ENCODE data around the gene DNAH10.
A peak's percentile ranks its signal among the peaks of the same experiment; 100 is the strongest.
"Not testable (repeated sequence)": the region's sequence is repeated elsewhere in the genome, so short reads cannot be mapped to it uniquely, and the experiment has no call there.

DNAH10 gene

DNA sequence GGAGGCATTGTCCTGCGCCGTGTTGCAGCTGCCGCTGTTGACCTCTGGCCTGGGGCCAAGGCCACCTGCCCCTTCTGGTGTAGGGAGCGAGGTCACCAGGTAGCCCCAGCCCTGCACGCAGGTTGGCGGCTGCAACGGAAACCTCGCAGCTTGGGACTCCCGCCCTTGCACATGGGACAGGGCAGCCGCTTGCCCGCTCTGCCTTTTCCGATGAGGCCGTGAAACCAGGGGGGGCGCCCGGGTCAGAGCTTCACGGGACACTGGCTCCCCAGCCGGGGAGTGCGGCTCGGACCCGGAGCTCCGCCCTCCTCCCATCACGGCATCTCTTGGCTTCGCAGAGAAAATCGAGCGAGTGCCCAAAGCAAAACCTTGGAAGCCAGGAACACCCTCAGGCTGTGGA, 25.4 kb downstream of the DNAH10 start:
- peak overlapping the region; percentile 71 for H3K18ac ChIP-seq (ENCODE audit: low read length)
- no peak overlapping the region for H3K4me2 ChIP-seq (ENCODE audit: insufficient read depth, low read length, poor library complexity, severe bottlenecking)
- H3K4ac ChIP-seq (ENCODE audit: low read length) = no peak overlapping the region
- H3K27ac ChIP-seq (replicated peaks; ENCODE audit: low read length) = no peak overlapping the region
- H3K79me1 ChIP-seq (ENCODE audit: low read depth, low read length) = peaks cover 2% of the 10 kb centered on the region
- H2AFZ ChIP-seq (ENCODE audit: low read length) = no peak overlapping the region
- no peaks in the 10 kb centered on the region for H3K27me3 ChIP-seq (ENCODE audit: control insufficient read depth in 3 of 3, insufficient read depth in 3 of 3, low read depth in 1 of 3, low read length in 3 of 3)
- DNase-seq (ENCODE audit: low spot score) = no peak
- H2BK12ac ChIP-seq (ENCODE audit: low read length) = peak overlapping the region; percentile 64
- WGBS, 2 donors (ENCODE audit: extremely low coverage in 2 of 2, insufficient read length in 2 of 2, insufficient replicate concordance in 1 of 2) = no CpG with 5 or more reads among the region's 25 CpGs
- H4K8ac ChIP-seq (ENCODE audit: low read depth, low read length) = peak overlapping the region; percentile 27
- no peak overlapping the region for H2BK120ac ChIP-seq (ENCODE audit: low read depth, low read length)
- peak overlapping the region; percentile 43 for H2AK5ac ChIP-seq (ENCODE audit: low read depth, low read length)
- peak overlapping the region; percentile 94 for H4K91ac ChIP-seq (ENCODE audit: low read depth, low read length, poor library complexity)
- peak overlapping the region in 1 of 2 donors; percentile 64 for H3K4me3 ChIP-seq (ENCODE audit: low read length in 2 of 2)
- peak overlapping the region; percentile 83 for H3K23ac ChIP-seq (ENCODE audit: low read depth, low read length, poor library complexity)
- H3K9me3 ChIP-seq (replicated peaks in 1 of 2; ENCODE audit: control insufficient read depth in 2 of 2, insufficient read depth in 1 of 2, low read depth in 1 of 2, low read length in 2 of 2) = no peaks in the 10 kb centered on the region
- H2BK5ac ChIP-seq (ENCODE audit: low read length) = no peak overlapping the region
- no peak overlapping the region for H3K14ac ChIP-seq (ENCODE audit: low read length)
- H3K4me1 ChIP-seq (ENCODE audit: control insufficient read depth in 2 of 2, insufficient read depth in 1 of 2, low read depth in 1 of 2, low read length in 2 of 2) = no peaks in the 10 kb centered on the region
- no peaks in the 10 kb centered on the region for H3K36me3 ChIP-seq (replicated peaks in 1 of 2; ENCODE audit: control insufficient read depth in 2 of 2, insufficient read depth in 2 of 2, low read length in 2 of 2)
- no peak overlapping the region for H3K9ac ChIP-seq (ENCODE audit: low read depth, low read length, poor library complexity)
- peak overlapping the region; percentile 25 for H2BK15ac ChIP-seq (ENCODE audit: low read length)

DNA sequence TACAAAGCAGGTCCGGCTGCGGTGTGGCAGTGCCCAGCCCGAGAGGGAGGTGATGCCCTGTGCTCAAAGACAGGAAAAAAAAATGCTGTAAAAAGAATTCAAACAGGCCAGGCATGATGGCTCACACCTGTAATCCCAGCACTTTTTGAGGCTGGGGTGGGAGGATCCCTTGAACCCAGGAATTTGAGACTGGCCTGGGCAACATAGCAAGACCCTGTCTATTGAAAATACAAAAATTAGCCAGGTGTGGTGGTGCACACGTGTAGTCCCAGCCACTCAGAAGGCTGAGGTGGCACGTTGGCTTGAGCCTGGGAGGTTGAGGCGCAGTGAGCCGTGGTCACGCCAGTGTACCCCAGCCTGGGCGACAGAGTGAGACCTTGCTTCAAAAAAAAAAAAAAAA, 26.4 kb downstream of the DNAH10 start:
- H2BK5ac ChIP-seq (ENCODE audit: low read length) = no peak overlapping the region
- H3K9me3 ChIP-seq (replicated peaks in 1 of 2; ENCODE audit: control insufficient read depth in 2 of 2, insufficient read depth in 1 of 2, low read depth in 1 of 2, low read length in 2 of 2) = no peaks in the 10 kb centered on the region
- no peak overlapping the region for H2AK5ac ChIP-seq (ENCODE audit: low read depth, low read length)
- no peaks in the 10 kb centered on the region for H3K27me3 ChIP-seq (ENCODE audit: control insufficient read depth in 3 of 3, insufficient read depth in 3 of 3, low read depth in 1 of 3, low read length in 3 of 3)
- H3K36me3 ChIP-seq (replicated peaks in 1 of 2; ENCODE audit: control insufficient read depth in 2 of 2, insufficient read depth in 2 of 2, low read length in 2 of 2) = no peaks in the 10 kb centered on the region
- H3K4me3 ChIP-seq (ENCODE audit: low read length in 2 of 2) = no peak overlapping the region
- H3K79me1 ChIP-seq (ENCODE audit: low read depth, low read length) = peaks cover 2% of the 10 kb centered on the region
- no peak for DNase-seq (ENCODE audit: low spot score)
- no peak overlapping the region for H4K8ac ChIP-seq (ENCODE audit: low read depth, low read length)
- H3K4ac ChIP-seq (ENCODE audit: low read length) = no peak overlapping the region
- H3K9ac ChIP-seq (ENCODE audit: low read depth, low read length, poor library complexity) = no peak overlapping the region
- H2AFZ ChIP-seq (ENCODE audit: low read length) = no peak overlapping the region
- H3K27ac ChIP-seq (replicated peaks; ENCODE audit: low read length) = no peak overlapping the region
- no peaks in the 10 kb centered on the region for H3K4me1 ChIP-seq (ENCODE audit: control insufficient read depth in 2 of 2, insufficient read depth in 1 of 2, low read depth in 1 of 2, low read length in 2 of 2)
- no peak overlapping the region for H2BK12ac ChIP-seq (ENCODE audit: low read length)
- no peak overlapping the region for H4K91ac ChIP-seq (ENCODE audit: low read depth, low read length, poor library complexity)
- H3K14ac ChIP-seq (ENCODE audit: low read length) = no peak overlapping the region
- no CpG with 5 or more reads among the region's 9 CpGs for WGBS, 2 donors (ENCODE audit: extremely low coverage in 2 of 2, insufficient read length in 2 of 2, insufficient replicate concordance in 1 of 2)
- H2BK15ac ChIP-seq (ENCODE audit: low read length) = no peak overlapping the region
- no peak overlapping the region for H2BK120ac ChIP-seq (ENCODE audit: low read depth, low read length)
- no peak overlapping the region for H3K18ac ChIP-seq (ENCODE audit: low read length)
- H3K4me2 ChIP-seq (ENCODE audit: insufficient read depth, low read length, poor library complexity, severe bottlenecking) = no peak overlapping the region
- H3K23ac ChIP-seq (ENCODE audit: low read depth, low read length, poor library complexity) = no peak overlapping the region

DNA sequence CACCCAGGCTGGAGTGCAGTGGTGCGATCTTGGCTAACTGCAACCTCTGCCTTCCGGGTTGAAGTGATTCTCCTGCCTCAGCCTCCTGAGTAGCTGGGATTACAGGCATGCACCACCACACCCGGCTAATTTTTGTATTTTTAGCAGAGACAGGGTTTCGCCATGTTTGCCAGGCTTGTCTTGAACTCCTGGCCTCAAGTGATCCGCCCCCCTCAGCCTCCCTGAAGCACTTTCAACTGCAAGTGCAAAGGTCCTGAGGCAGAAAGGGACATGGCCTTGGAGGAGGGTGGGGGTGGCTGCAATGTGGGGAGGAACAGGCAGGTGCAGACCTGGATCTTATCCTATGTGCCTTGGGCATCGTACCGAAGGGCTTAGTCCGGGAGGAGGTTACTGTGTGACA, 27.3 kb downstream of the DNAH10 start:
- H3K27me3 ChIP-seq (ENCODE audit: control insufficient read depth in 3 of 3, insufficient read depth in 3 of 3, low read depth in 1 of 3, low read length in 3 of 3); H2AFZ ChIP-seq (ENCODE audit: low read length); H3K27ac ChIP-seq (replicated peaks; ENCODE audit: low read length); H3K4me2 ChIP-seq (ENCODE audit: insufficient read depth, low read length, poor library complexity, severe bottlenecking); H4K8ac ChIP-seq (ENCODE audit: low read depth, low read length); H2AK5ac ChIP-seq (ENCODE audit: low read depth, low read length); H2BK120ac ChIP-seq (ENCODE audit: low read depth, low read length); H3K4me1 ChIP-seq (ENCODE audit: control insufficient read depth in 2 of 2, insufficient read depth in 1 of 2, low read depth in 1 of 2, low read length in 2 of 2); H4K91ac ChIP-seq (ENCODE audit: low read depth, low read length, poor library complexity); H3K14ac ChIP-seq (ENCODE audit: low read length); H2BK15ac ChIP-seq (ENCODE audit: low read length); H3K79me1 ChIP-seq (ENCODE audit: low read depth, low read length); H3K23ac ChIP-seq (ENCODE audit: low read depth, low read length, poor library complexity); DNase-seq (ENCODE audit: low spot score); H3K18ac ChIP-seq (ENCODE audit: low read length); H2BK5ac ChIP-seq (ENCODE audit: low read length); H2BK12ac ChIP-seq (ENCODE audit: low read length); H3K9ac ChIP-seq (ENCODE audit: low read depth, low read length, poor library complexity); H3K36me3 ChIP-seq (replicated peaks in 1 of 2; ENCODE audit: control insufficient read depth in 2 of 2, insufficient read depth in 2 of 2, low read length in 2 of 2); H3K4me3 ChIP-seq (ENCODE audit: low read length in 2 of 2); H3K9me3 ChIP-seq (replicated peaks in 1 of 2; ENCODE audit: control insufficient read depth in 2 of 2, insufficient read depth in 1 of 2, low read depth in 1 of 2, low read length in 2 of 2); H3K4ac ChIP-seq (ENCODE audit: low read length): not testable (repeated sequence)
- no CpG with 5 or more reads among the region's 8 CpGs for WGBS, 2 donors (ENCODE audit: extremely low coverage in 2 of 2, insufficient read length in 2 of 2, insufficient replicate concordance in 1 of 2)

DNA sequence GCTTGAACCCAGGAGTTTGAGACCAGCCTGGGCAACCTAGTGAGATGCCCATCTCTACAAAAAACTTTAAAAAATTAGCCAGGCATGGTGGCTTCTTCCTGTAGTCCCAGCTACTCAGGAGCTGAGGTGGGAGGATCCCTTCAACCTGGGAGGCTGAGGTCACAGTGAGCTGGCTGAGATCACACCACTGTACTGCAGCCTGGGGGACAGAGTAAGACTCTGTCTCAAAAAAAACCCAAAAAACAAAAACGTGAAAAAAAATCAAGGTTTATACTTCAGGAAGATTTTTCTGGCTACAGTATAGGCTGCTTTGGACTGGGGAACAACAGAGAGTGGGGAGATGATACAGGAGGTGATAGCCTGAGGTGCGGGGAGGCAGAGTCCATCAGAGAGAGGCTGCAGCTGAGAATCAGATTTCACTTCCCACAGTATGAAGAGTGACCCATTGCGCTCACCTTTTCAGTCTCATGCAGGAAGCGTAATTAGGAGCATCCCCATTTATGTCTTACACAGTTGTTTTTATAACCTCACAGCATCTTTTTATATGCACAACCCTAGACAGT, 28.9 kb downstream of the DNAH10 start:
- H2BK12ac ChIP-seq (ENCODE audit: low read length) = no peak overlapping the region
- no peak overlapping the region for H2BK15ac ChIP-seq (ENCODE audit: low read length)
- no peak overlapping the region for H3K27ac ChIP-seq (replicated peaks; ENCODE audit: low read length)
- no peaks in the 10 kb centered on the region for H3K36me3 ChIP-seq (replicated peaks in 1 of 2; ENCODE audit: control insufficient read depth in 2 of 2, insufficient read depth in 2 of 2, low read length in 2 of 2)
- H3K14ac ChIP-seq (ENCODE audit: low read length) = no peak overlapping the region
- H3K79me1 ChIP-seq (ENCODE audit: low read depth, low read length) = peaks cover 2% of the 10 kb centered on the region
- no peak overlapping the region for H4K91ac ChIP-seq (ENCODE audit: low read depth, low read length, poor library complexity)
- no peaks in the 10 kb centered on the region for H3K4me1 ChIP-seq (ENCODE audit: control insufficient read depth in 2 of 2, insufficient read depth in 1 of 2, low read depth in 1 of 2, low read length in 2 of 2)
- no peak for DNase-seq (ENCODE audit: low spot score)
- H3K4ac ChIP-seq (ENCODE audit: low read length) = no peak overlapping the region
- H4K8ac ChIP-seq (ENCODE audit: low read depth, low read length) = no peak overlapping the region
- no peak overlapping the region for H2BK120ac ChIP-seq (ENCODE audit: low read depth, low read length)
- WGBS, 2 donors (ENCODE audit: extremely low coverage in 2 of 2, insufficient read length in 2 of 2, insufficient replicate concordance in 1 of 2) = no CpG with 5 or more reads among the region's 4 CpGs
- H2AK5ac ChIP-seq (ENCODE audit: low read depth, low read length) = no peak overlapping the region
- no peak overlapping the region for H3K4me3 ChIP-seq (ENCODE audit: low read length in 2 of 2)
- no peak overlapping the region for H3K9ac ChIP-seq (ENCODE audit: low read depth, low read length, poor library complexity)
- H3K23ac ChIP-seq (ENCODE audit: low read depth, low read length, poor library complexity) = no peak overlapping the region
- H3K4me2 ChIP-seq (ENCODE audit: insufficient read depth, low read length, poor library complexity, severe bottlenecking) = no peak overlapping the region
- no peak overlapping the region for H2AFZ ChIP-seq (ENCODE audit: low read length)
- no peak overlapping the region for H2BK5ac ChIP-seq (ENCODE audit: low read length)
- H3K18ac ChIP-seq (ENCODE audit: low read length) = no peak overlapping the region
- H3K9me3 ChIP-seq (replicated peaks in 1 of 2; ENCODE audit: control insufficient read depth in 2 of 2, insufficient read depth in 1 of 2, low read depth in 1 of 2, low read length in 2 of 2) = no peaks in the 10 kb centered on the region
- no peaks in the 10 kb centered on the region for H3K27me3 ChIP-seq (ENCODE audit: control insufficient read depth in 3 of 3, insufficient read depth in 3 of 3, low read depth in 1 of 3, low read length in 3 of 3)

Data from neuronal stem cell (in vitro differentiated cells).